ENCODE measurements around the gene HPSE.

HPSE gene

GRCh38 chr4:83340692-83341343 is 6.2 kb upstream of the HPSE start:
- no peaks in the 10 kb centered on the region for H3K79me2 ChIP-seq (ENCODE audit: insufficient read depth, low read length)
- H4K20me1 ChIP-seq (ENCODE audit: insufficient read depth, low read length), result no peaks in the 10 kb centered on the region
- no peaks in the 10 kb centered on the region for H3K9me2 ChIP-seq (ENCODE audit: low read depth, low read length)
- H3K27ac ChIP-seq (ENCODE audit: low read depth, low read length, poor library complexity, severe bottlenecking), result no peak overlapping the region
- TF ChIP-seq EZH2 (IDR thresholded peaks at IDR 0.05; ENCODE audit: borderline replicate concordance, low read length), result no peak
- no peak for TF ChIP-seq CTCF (IDR thresholded peaks at IDR 0.05; ENCODE audit: low read length)
- H3K4me3 ChIP-seq (ENCODE audit: low read depth, low read length, poor library complexity, severe bottlenecking), result no peak overlapping the region
- H3K9me3 ChIP-seq (ENCODE audit: low read length), result no peaks in the 10 kb centered on the region; the same call in 1 of the 2 replicates
- H3K27me3 ChIP-seq (ENCODE audit: insufficient read depth, low read length), result no peaks in the 10 kb centered on the region; the same call in 1 of the 2 replicates
- no peak overlapping the region for H3K4me2 ChIP-seq (ENCODE audit: low read length)
- H3F3A ChIP-seq (ENCODE audit: insufficient read depth, low read length), result no peaks in the 10 kb centered on the region
- no peak overlapping the region for H3K9ac ChIP-seq (ENCODE audit: low read length)
- H2AFZ ChIP-seq (ENCODE audit: low read length), result no peak overlapping the region
- peaks cover 10% of the 10 kb centered on the region for H3K4me1 ChIP-seq (ENCODE audit: insufficient read depth, low read length, severe bottlenecking)
- no peaks in the 10 kb centered on the region for H3K36me3 ChIP-seq (ENCODE audit: insufficient read depth, low read length)

- Histone ChIP-seq H3K9me3 (ENCODE audit: low read length) (no peaks in the 10 kb centered on the region; the same call in 1 of the 2 replicates), H4K20me1 (ENCODE audit: insufficient read depth, low read length) (no peaks in the 10 kb centered on the region), H3K27ac (ENCODE audit: low read depth, low read length, poor library complexity, severe bottlenecking) (no peak overlapping the region), H3K4me3 (ENCODE audit: low read depth, low read length, poor library complexity, severe bottlenecking) (no peak overlapping the region), H3F3A (ENCODE audit: insufficient read depth, low read length) (no peaks in the 10 kb centered on the region), H2AFZ (ENCODE audit: low read length) (no peak overlapping the region), H3K4me1 (ENCODE audit: insufficient read depth, low read length, severe bottlenecking) (peaks cover 16% of the 10 kb centered on the region), H3K4me2 (ENCODE audit: low read length) (no peak overlapping the region), H3K27me3 (ENCODE audit: insufficient read depth, low read length) (no peaks in the 10 kb centered on the region; the same call in 1 of the 2 replicates), H3K79me2 (ENCODE audit: insufficient read depth, low read length) (no peaks in the 10 kb centered on the region), H3K36me3 (ENCODE audit: insufficient read depth, low read length) (no peaks in the 10 kb centered on the region), H3K9ac (ENCODE audit: low read length) (no peak overlapping the region), H3K9me2 (ENCODE audit: low read depth, low read length) (no peaks in the 10 kb centered on the region)
- TF ChIP-seq CTCF (IDR thresholded peaks at IDR 0.05; ENCODE audit: low read length) (no peak), EZH2 (IDR thresholded peaks at IDR 0.05; ENCODE audit: borderline replicate concordance, low read length) (no peak)
These were observed 4.9 kb upstream of the HPSE start for GRCh38 chr4:83339573-83339972.

GRCh38 chr4:83335701-83336100 is 1.1 kb upstream of the HPSE start:
- H3K79me2 ChIP-seq (ENCODE audit: insufficient read depth, low read length), result no peaks in the 10 kb centered on the region
- TF ChIP-seq EZH2 (IDR thresholded peaks at IDR 0.05; ENCODE audit: borderline replicate concordance, low read length) (no peak), CTCF (IDR thresholded peaks at IDR 0.05; ENCODE audit: low read length) (no peak)
- H3K9ac ChIP-seq (ENCODE audit: low read length), result no peak overlapping the region
- H4K20me1 ChIP-seq (ENCODE audit: insufficient read depth, low read length), result no peaks in the 10 kb centered on the region
- H3K27me3 ChIP-seq (ENCODE audit: insufficient read depth, low read length), result no peaks in the 10 kb centered on the region; the same call in 1 of the 2 replicates
- H3K4me1 ChIP-seq (ENCODE audit: insufficient read depth, low read length, severe bottlenecking), result peaks cover 15% of the 10 kb centered on the region
- no peak overlapping the region for H3K27ac ChIP-seq (ENCODE audit: low read depth, low read length, poor library complexity, severe bottlenecking)
- no peaks in the 10 kb centered on the region for H3K36me3 ChIP-seq (ENCODE audit: insufficient read depth, low read length)
- no peaks in the 10 kb centered on the region for H3F3A ChIP-seq (ENCODE audit: insufficient read depth, low read length)
- no peak overlapping the region for H3K4me3 ChIP-seq (ENCODE audit: low read depth, low read length, poor library complexity, severe bottlenecking)
- H3K4me2 ChIP-seq (ENCODE audit: low read length), result peak overlapping the region; percentile 65; the same call in 1 of the 2 replicates
- H3K9me3 ChIP-seq (ENCODE audit: low read length), result no peaks in the 10 kb centered on the region; the same call in 1 of the 2 replicates
- H3K9me2 ChIP-seq (ENCODE audit: low read depth, low read length), result no peaks in the 10 kb centered on the region
- H2AFZ ChIP-seq (ENCODE audit: low read length), result no peak overlapping the region
